ENCODE measurements around the gene FRMPD2. TPM values are rescaled to one million over a fixed set of nuclear protein-coding genes. Genes with fewer than 3 reads are reported as not detected.

The FRMPD2 gene
- total and polyA plus RNA-seq, 2 donors (not counting 3 experiments of a cell fraction or from before 2014, with no cell fraction given), result 0.42 TPM; not detected in 1

GRCh38 chr10:48239618-48240017, 34.9 kb downstream of the FRMPD2 start:
- H3K4me3 ChIP-seq (replicated peaks in 1 of 3; ENCODE audit: insufficient read depth in 1 of 3, low read depth in 1 of 3, low read length in 3 of 3), result no peak overlapping the region
- H3K27ac ChIP-seq (ENCODE audit: insufficient read depth, low read depth, low read length), result no peak overlapping the region
- intact Hi-C loops (cut with micrococcal nuclease), result no loop called here
- H3K9me3 ChIP-seq (replicated peaks; ENCODE audit: control insufficient read depth, insufficient read depth, low read length), result no peaks in the 10 kb centered on the region
- no peaks in the 10 kb centered on the region for H3K27me3 ChIP-seq (ENCODE audit: control insufficient read depth in 2 of 2, insufficient read depth in 2 of 2, low read length in 2 of 2)
- no peak overlapping the region for H3K9ac ChIP-seq (replicated peaks; ENCODE audit: extremely low read depth, insufficient read depth, low read length)
- no peaks in the 10 kb centered on the region for H3K4me1 ChIP-seq (ENCODE audit: control insufficient read depth, extremely low read depth, insufficient read depth, low read length)
- DNase-seq (ENCODE audit: low read depth, low spot score), result no peak
- no peaks in the 10 kb centered on the region for H3K79me2 ChIP-seq (ENCODE audit: control insufficient read depth, insufficient read depth, low read length)
- no peaks in the 10 kb centered on the region for H3K36me3 ChIP-seq (ENCODE audit: control insufficient read depth in 2 of 2, extremely low read depth in 1 of 2, insufficient read depth in 2 of 2, low read length in 2 of 2)
- TF ChIP-seq FOS (IDR thresholded peaks at IDR 0.05; ENCODE audit: borderline replicate concordance, insufficient read depth, low read length) (no peak), JUN (IDR thresholded peaks at IDR 0.05; ENCODE audit: borderline replicate concordance, insufficient read depth, insufficient read length, low read depth) (no peak), MYC (IDR thresholded peaks at IDR 0.05; ENCODE audit: low read depth, low read length) (no peak), EZH2 (IDR thresholded peaks at IDR 0.05; ENCODE audit: borderline replicate concordance, low read depth, low read length, severe bottlenecking) (no peak), POLR2AphosphoS5 (IDR thresholded peaks at IDR 0.05; ENCODE audit: insufficient read depth, low read depth, low read length) (no peak), GATA2 (IDR thresholded peaks at IDR 0.05; ENCODE audit: insufficient read depth, insufficient read length, low read depth, low read length) (no peak), POLR2A (IDR thresholded peaks at IDR 0.05; ENCODE audit: low read depth, low read length) (no peak)
- no peak overlapping the region for H3K4me2 ChIP-seq (ENCODE audit: insufficient read depth, low read length)
- CTCF ChIA-PET, result interaction anchor here (0.8 kb wide), 1 partner anchor 51 kb away, joined by 3 read pairs; no protein-coding TSS in a partner anchor
- no peaks in the 10 kb centered on the region for H4K20me1 ChIP-seq (replicated peaks; ENCODE audit: control insufficient read depth, extremely low read depth, insufficient read depth, low read length)
- no peak overlapping the region for H2AFZ ChIP-seq (ENCODE audit: low read depth, low read length)
- dilution Hi-C loops (cut with MboI; ENCODE audit: extremely low pct_ligation_motif_present, low sequenced_read_pairs), result no loop called here
- FAIRE-seq, result no peak
- POLR2A ChIA-PET, result no interaction called here
- H3K9me1 ChIP-seq (replicated peaks; ENCODE audit: control insufficient read depth, extremely low read depth, insufficient read depth, low read length), result no peaks in the 10 kb centered on the region
- no TSS peak for BruUV-seq (replicated peaks)

- H3K4me2 ChIP-seq (ENCODE audit: insufficient read depth, low read length), result no peak overlapping the region
- dilution Hi-C loops (cut with MboI; ENCODE audit: extremely low pct_ligation_motif_present, low sequenced_read_pairs) (no loop called here), intact Hi-C loops (cut with micrococcal nuclease) (no loop called here)
- ChIA-PET CTCF (no interaction called here), POLR2A (no interaction called here)
- no peaks in the 10 kb centered on the region for H3K27me3 ChIP-seq (ENCODE audit: control insufficient read depth in 2 of 2, insufficient read depth in 2 of 2, low read length in 2 of 2)
- no peak for DNase-seq (ENCODE audit: low read depth, low spot score)
- no peaks in the 10 kb centered on the region for H3K4me1 ChIP-seq (ENCODE audit: control insufficient read depth, extremely low read depth, insufficient read depth, low read length)
- H3K9me3 ChIP-seq (replicated peaks; ENCODE audit: control insufficient read depth, insufficient read depth, low read length), result no peaks in the 10 kb centered on the region
- H4K20me1 ChIP-seq (replicated peaks; ENCODE audit: control insufficient read depth, extremely low read depth, insufficient read depth, low read length), result no peaks in the 10 kb centered on the region
- H3K4me3 ChIP-seq (replicated peaks in 1 of 3; ENCODE audit: insufficient read depth in 1 of 3, low read depth in 1 of 3, low read length in 3 of 3), result no peak overlapping the region
- H3K36me3 ChIP-seq (ENCODE audit: control insufficient read depth in 2 of 2, extremely low read depth in 1 of 2, insufficient read depth in 2 of 2, low read length in 2 of 2), result no peaks in the 10 kb centered on the region
- H3K79me2 ChIP-seq (ENCODE audit: control insufficient read depth, insufficient read depth, low read length), result no peaks in the 10 kb centered on the region
- no peaks in the 10 kb centered on the region for H3K9me1 ChIP-seq (replicated peaks; ENCODE audit: control insufficient read depth, extremely low read depth, insufficient read depth, low read length)
- H3K9ac ChIP-seq (replicated peaks; ENCODE audit: extremely low read depth, insufficient read depth, low read length), result no peak overlapping the region
- peak; percentile 28 for FAIRE-seq
- no peak overlapping the region for H2AFZ ChIP-seq (ENCODE audit: low read depth, low read length)
- no peak for TF ChIP-seq MAX (IDR thresholded peaks at IDR 0.05; ENCODE audit: insufficient read depth, insufficient read length)
- TF ChIP-seq CTCF (IDR thresholded peaks at IDR 0.05; ENCODE audit: extremely low read depth in 1 of 2, insufficient read depth in 1 of 2, low read depth in 1 of 2, low read length in 2 of 2), result no peak
- no peak for TF ChIP-seq JUN (IDR thresholded peaks at IDR 0.05; ENCODE audit: borderline replicate concordance, insufficient read depth, insufficient read length, low read depth)
- no peak for TF ChIP-seq POLR2A (IDR thresholded peaks at IDR 0.05; ENCODE audit: low read depth, low read length)
- no peak for TF ChIP-seq POLR2AphosphoS5 (IDR thresholded peaks at IDR 0.05; ENCODE audit: insufficient read depth, low read depth, low read length)
- no peak for TF ChIP-seq GATA2 (IDR thresholded peaks at IDR 0.05; ENCODE audit: insufficient read depth, insufficient read length, low read depth, low read length)
- no peak for TF ChIP-seq FOS (IDR thresholded peaks at IDR 0.05; ENCODE audit: borderline replicate concordance, insufficient read depth, low read length)
- TF ChIP-seq EZH2 (IDR thresholded peaks at IDR 0.05; ENCODE audit: borderline replicate concordance, low read depth, low read length, severe bottlenecking), result no peak
- TF ChIP-seq MYC (IDR thresholded peaks at IDR 0.05; ENCODE audit: low read depth, low read length), result no peak
- H3K27ac ChIP-seq (ENCODE audit: insufficient read depth, low read depth, low read length), result no peak overlapping the region
- no TSS peak for BruUV-seq (replicated peaks)
Observed at GRCh38 chr10:48238826-48239520, 35.5 kb downstream of the FRMPD2 start.

Data from endothelial cell of umbilical vein (primary cell).